IPS-15b (cell line): ENCODE data around the gene DIO3.

Experiments
- H3K27me3 ChIP-seq: one replicate; pipeline ENCODE4 v1.6.1; 2013; ENCODE audit warnings: low read length; ENCODE audit not compliant: control insufficient read depth, insufficient read depth
- H3K36me3 ChIP-seq: one replicate; pipeline ENCODE4 v1.6.1; 2013; ENCODE audit warnings: low read length; ENCODE audit not compliant: control insufficient read depth, insufficient read depth
- H3K4me1 ChIP-seq: one replicate; pipeline ENCODE4 v1.6.1; 2013; ENCODE audit warnings: mild to moderate bottlenecking, low read length; ENCODE audit not compliant: control insufficient read depth, insufficient read depth
- H3K4me3 ChIP-seq: one replicate; pipeline ENCODE4 v1.5.1; 2013; ENCODE audit warnings: low read depth, low read length
- H3K9ac ChIP-seq: one replicate; pipeline ENCODE4 v1.6.1; 2013; ENCODE audit warnings: low read depth, mild to moderate bottlenecking, low read length
- H3K9me3 ChIP-seq: one replicate; pipeline ENCODE4 v1.6.1; 2013; ENCODE audit warnings: mild to moderate bottlenecking, low read length; ENCODE audit not compliant: control insufficient read depth, insufficient read depth

DIO3 gene

GRCh38 chr14:101598159-101598558, 36.9 kb downstream of the DIO3 start:
- H3K36me3 ChIP-seq: no peaks in the 10 kb centered on the region
- H3K9ac ChIP-seq: no peak overlapping the region
- no peaks in the 10 kb centered on the region for H3K9me3 ChIP-seq
- H3K4me3 ChIP-seq: no peak overlapping the region
- no peaks in the 10 kb centered on the region for H3K4me1 ChIP-seq
- no peaks in the 10 kb centered on the region for H3K27me3 ChIP-seq

- Histone ChIP-seq H3K9me3 (no peaks in the 10 kb centered on the region), H3K9ac (no peak overlapping the region), H3K27me3 (no peaks in the 10 kb centered on the region), H3K4me3 (no peak overlapping the region), H3K4me1 (no peaks in the 10 kb centered on the region), H3K36me3 (no peaks in the 10 kb centered on the region)
These were observed 37.4 kb downstream of the DIO3 start for GRCh38 chr14:101598571-101599233.

- H3K4me3 ChIP-seq: no peak overlapping the region
- H3K9ac ChIP-seq: no peak overlapping the region
- no peaks in the 10 kb centered on the region for H3K4me1 ChIP-seq
- H3K27me3 ChIP-seq: no peaks in the 10 kb centered on the region
- H3K9me3 ChIP-seq: no peaks in the 10 kb centered on the region
- no peaks in the 10 kb centered on the region for H3K36me3 ChIP-seq
These were observed 38.1 kb downstream of the DIO3 start for GRCh38 chr14:101599234-101599885.

GRCh38 chr14:101600336-101600890, 39.1 kb downstream of the DIO3 start:
- Histone ChIP-seq H3K9ac (no peak overlapping the region), H3K36me3 (no peaks in the 10 kb centered on the region), H3K4me1 (no peaks in the 10 kb centered on the region), H3K9me3 (no peaks in the 10 kb centered on the region), H3K27me3 (no peaks in the 10 kb centered on the region), H3K4me3 (no peak overlapping the region)

- Histone ChIP-seq H3K9ac (no peak overlapping the region), H3K4me1 (no peaks in the 10 kb centered on the region), H3K27me3 (no peaks in the 10 kb centered on the region), H3K36me3 (no peaks in the 10 kb centered on the region), H3K4me3 (no peak overlapping the region), H3K9me3 (no peaks in the 10 kb centered on the region)
These were observed 39.8 kb downstream of the DIO3 start for GRCh38 chr14:101600891-101601605.

- Histone ChIP-seq H3K4me3 (no peak overlapping the region), H3K27me3 (no peaks in the 10 kb centered on the region), H3K9ac (no peak overlapping the region), H3K36me3 (no peaks in the 10 kb centered on the region), H3K9me3 (no peaks in the 10 kb centered on the region), H3K4me1 (no peaks in the 10 kb centered on the region)
These were observed 40.5 kb downstream of the DIO3 start for GRCh38 chr14:101601606-101602465.

GRCh38 chr14:101602466-101602840, 41.2 kb downstream of the DIO3 start:
- Histone ChIP-seq H3K9me3 (no peaks in the 10 kb centered on the region), H3K27me3 (no peaks in the 10 kb centered on the region), H3K4me3 (no peak overlapping the region), H3K4me1 (no peaks in the 10 kb centered on the region), H3K36me3 (no peaks in the 10 kb centered on the region), H3K9ac (no peak overlapping the region)

GRCh38 chr14:101603096-101603495, 41.8 kb downstream of the DIO3 start:
- no peaks in the 10 kb centered on the region for H3K4me1 ChIP-seq
- H3K9me3 ChIP-seq: no peaks in the 10 kb centered on the region
- no peak overlapping the region for H3K4me3 ChIP-seq
- H3K36me3 ChIP-seq: no peaks in the 10 kb centered on the region
- H3K27me3 ChIP-seq: peaks cover 2% of the 10 kb centered on the region
- no peak overlapping the region for H3K9ac ChIP-seq

- Histone ChIP-seq H3K4me1 (no peaks in the 10 kb centered on the region), H3K4me3 (no peak overlapping the region), H3K9me3 (no peaks in the 10 kb centered on the region), H3K27me3 (peaks cover 2% of the 10 kb centered on the region), H3K9ac (no peak overlapping the region), H3K36me3 (no peaks in the 10 kb centered on the region)
These were observed 43.1 kb downstream of the DIO3 start for GRCh38 chr14:101604228-101604934.

GRCh38 chr14:101604935-101605780, 43.9 kb downstream of the DIO3 start:
- Histone ChIP-seq H3K4me3 (no peak overlapping the region), H3K4me1 (no peaks in the 10 kb centered on the region), H3K27me3 (peaks cover 2% of the 10 kb centered on the region), H3K9me3 (no peaks in the 10 kb centered on the region), H3K9ac (no peak overlapping the region), H3K36me3 (no peaks in the 10 kb centered on the region)
